Measurements from ENCODE around the gene TNF.

Gene TNF

DNA sequence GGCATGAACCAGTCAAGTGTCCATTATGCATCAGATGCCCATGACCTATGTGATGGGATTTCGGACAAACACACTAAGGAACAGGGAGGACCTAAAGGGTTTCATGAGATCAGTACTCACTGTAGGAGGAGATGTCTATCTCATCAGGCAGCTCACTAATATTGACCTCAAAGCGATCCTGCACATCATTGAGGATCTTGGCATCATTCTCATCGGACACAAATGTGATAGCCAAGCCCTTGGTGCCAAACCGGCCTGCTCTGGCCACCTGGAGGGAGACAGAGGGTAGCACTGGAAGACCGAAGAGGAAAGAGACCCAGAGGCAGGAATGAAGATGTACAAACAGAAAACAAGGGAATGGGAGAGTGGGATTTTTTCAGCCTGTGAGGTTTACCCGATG lies 44.7 kb upstream of the TNF start:
- CTCF ChIA-PET, result interaction anchor here (1.4 kb wide), 1 partner anchor 68 kb away, joined by 3 read pairs; no protein-coding TSS in a partner anchor
- TF ChIP-seq CTCF (IDR thresholded peaks at IDR 0.05; ENCODE audit: control extremely low read depth, extremely low read depth, low read depth, missing control alignments), result no peak
- DNase-seq (ENCODE audit: extremely low spot score), result no peak
- POLR2A ChIA-PET, result interaction anchor here (2.1 kb wide), 1 partner anchor 11 kb away, joined by 7 read pairs; the partner anchor contains the start of gene DDX39B

DNA sequence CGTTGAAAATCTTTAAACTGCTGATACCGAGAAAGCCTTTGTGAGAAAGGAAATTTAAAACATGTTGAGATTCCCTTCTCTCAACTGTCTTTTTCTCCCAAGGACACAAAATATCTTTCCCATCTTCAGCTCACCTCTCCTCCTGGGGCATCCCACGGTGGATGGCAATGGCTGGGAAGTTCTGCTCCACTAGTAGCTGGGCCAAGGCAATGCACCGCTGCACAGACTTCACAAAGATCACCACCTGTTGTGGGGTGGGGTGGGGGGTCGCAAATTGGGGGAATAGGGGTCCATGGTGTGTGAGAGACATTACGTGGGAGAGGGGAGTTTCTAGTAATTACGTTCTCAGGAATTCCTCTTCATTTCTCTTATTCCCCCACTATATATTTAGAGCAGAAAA lies 44.2 kb upstream of the TNF start:
- ChIA-PET CTCF (interaction anchor here (0.9 to 2.2 kb wide), 4 partner anchors 10 to 67 kb away, joined by 3 to 7 read pairs (median 4); partner anchors contain the start of gene DDX39B), POLR2A (interaction anchor here (0.6 to 2.1 kb wide), 3 partner anchors 10 to 299 kb away, joined by 5 to 7 read pairs (median 6); partner anchors contain the start of genes DDX39B and NFKBIL1)
- no peak for DNase-seq (ENCODE audit: extremely low spot score)
- no peak for TF ChIP-seq CTCF (IDR thresholded peaks at IDR 0.05; ENCODE audit: control extremely low read depth, extremely low read depth, low read depth, missing control alignments)

GRCh38 chr6:31531771-31532643 lies 43.4 kb upstream of the TNF start:
- POLR2A ChIA-PET, result interaction anchor here (0.6 to 2.1 kb wide), 5 partner anchors 9 to 606 kb away, joined by 3 to 9 read pairs (median 6); partner anchors contain the start of genes DDX39B and NFKBIL1
- no peak for TF ChIP-seq CTCF (IDR thresholded peaks at IDR 0.05; ENCODE audit: control extremely low read depth, extremely low read depth, low read depth, missing control alignments)
- CTCF ChIA-PET, result interaction anchor here (0.9 to 2.2 kb wide), 4 partner anchors 9 to 67 kb away, joined by 3 to 7 read pairs (median 4); partner anchors contain the start of gene DDX39B
- no peak for DNase-seq (ENCODE audit: extremely low spot score)

GRCh38 chr6:31532644-31533454 lies 42.5 kb upstream of the TNF start:
- no peak for TF ChIP-seq CTCF (IDR thresholded peaks at IDR 0.05; ENCODE audit: control extremely low read depth, extremely low read depth, low read depth, missing control alignments)
- no peak for DNase-seq (ENCODE audit: extremely low spot score)
- POLR2A ChIA-PET, result interaction anchor here (0.6 to 2.1 kb wide), 2 partner anchors 9 to 62 kb away, joined by 3 to 7 read pairs; partner anchors contain the start of gene DDX39B
- CTCF ChIA-PET, result interaction anchor here (2.2 kb wide), 1 partner anchor 8 kb away, joined by 7 read pairs; the partner anchor contains the start of gene DDX39B

DNA sequence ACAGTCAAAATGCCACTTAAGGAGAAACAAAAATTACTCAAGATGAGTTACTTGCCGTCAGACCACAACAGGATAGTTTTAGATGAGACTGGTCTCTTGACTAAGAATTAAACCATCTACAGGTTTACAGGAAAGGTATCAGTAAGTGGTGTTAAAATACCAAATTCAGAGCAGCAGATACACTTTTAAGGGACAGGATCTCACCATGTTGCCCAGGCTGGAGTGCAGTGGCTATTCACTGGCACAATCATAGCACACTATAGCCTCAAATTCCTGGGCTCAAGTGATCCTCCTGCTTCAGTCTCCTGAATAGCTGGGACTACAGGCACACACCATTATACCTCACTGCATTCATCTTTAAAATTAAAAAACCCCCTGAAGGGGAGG lies 41.9 kb upstream of the TNF start:
- ChIA-PET POLR2A (no interaction called here), CTCF (interaction anchor here (0.7 to 1.2 kb wide), 2 partner anchors 13 to 18 kb away, joined by 3 to 5 read pairs; partner anchors contain the start of gene ATP6V1G2)
- no peak for TF ChIP-seq CTCF (IDR thresholded peaks at IDR 0.05; ENCODE audit: control extremely low read depth, extremely low read depth, low read depth, missing control alignments)
- no peak for DNase-seq (ENCODE audit: extremely low spot score)

GRCh38 chr6:31534011-31534410 lies 41.4 kb upstream of the TNF start:
- POLR2A ChIA-PET, result interaction anchor here (1.5 kb wide), 1 partner anchor 65 kb away, joined by 4 read pairs; no protein-coding TSS in a partner anchor
- DNase-seq (ENCODE audit: extremely low spot score), result no peak
- no peak for TF ChIP-seq CTCF (IDR thresholded peaks at IDR 0.05; ENCODE audit: control extremely low read depth, extremely low read depth, low read depth, missing control alignments)
- CTCF ChIA-PET, result interaction anchor here (0.7 to 1.3 kb wide), 4 partner anchors 9 to 17 kb away, joined by 3 to 5 read pairs (median 3); partner anchors contain the start of gene ATP6V1G2

All from GM10248 (cell line).